GM10266 (cell line): ENCODE results near the gene NDEL1.

ENCODE experiments used
- DNase-seq: peaks from one replicate; pipeline ENCODE4 v3.0.0; 2012; ENCODE audit errors: extremely low spot score
- CTCF ChIP-seq: IDR thresholded peaks from 2 replicates; pipeline ENCODE4 v1.5.1; 2012; ENCODE audit warnings: mild to moderate bottlenecking, low read depth; ENCODE audit not compliant: control insufficient read depth, insufficient read depth; ENCODE audit errors: missing control alignments

Gene NDEL1

GRCh38 chr17:8499171-8499570 is 63.5 kb downstream of the NDEL1 start:
- no peak for TF ChIP-seq CTCF
- DNase-seq: no peak

DNA sequence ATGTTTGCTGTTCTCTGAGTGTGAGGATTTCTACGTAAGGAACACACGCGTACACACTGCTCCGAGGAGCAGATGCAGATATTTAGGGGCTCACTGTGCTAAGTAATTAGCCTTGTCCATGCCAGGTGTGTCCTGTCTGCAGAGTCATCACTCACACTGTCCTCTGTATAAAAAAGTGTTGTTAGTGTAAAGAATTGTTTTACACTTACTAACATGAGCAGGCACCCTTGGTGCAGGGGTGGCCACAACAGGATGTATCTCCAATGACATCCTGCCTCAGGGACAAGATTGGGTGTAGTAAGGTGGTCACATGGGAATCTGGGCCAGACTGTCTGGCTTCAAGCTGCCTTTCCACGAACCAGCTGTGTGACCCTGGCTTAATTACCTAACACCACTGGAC is 63.9 kb downstream of the NDEL1 start:
- no peak for TF ChIP-seq CTCF
- DNase-seq: no peak

GRCh38 chr17:8500609-8501008 is 64.9 kb downstream of the NDEL1 start:
- TF ChIP-seq CTCF: no peak
- DNase-seq: no peak

DNA sequence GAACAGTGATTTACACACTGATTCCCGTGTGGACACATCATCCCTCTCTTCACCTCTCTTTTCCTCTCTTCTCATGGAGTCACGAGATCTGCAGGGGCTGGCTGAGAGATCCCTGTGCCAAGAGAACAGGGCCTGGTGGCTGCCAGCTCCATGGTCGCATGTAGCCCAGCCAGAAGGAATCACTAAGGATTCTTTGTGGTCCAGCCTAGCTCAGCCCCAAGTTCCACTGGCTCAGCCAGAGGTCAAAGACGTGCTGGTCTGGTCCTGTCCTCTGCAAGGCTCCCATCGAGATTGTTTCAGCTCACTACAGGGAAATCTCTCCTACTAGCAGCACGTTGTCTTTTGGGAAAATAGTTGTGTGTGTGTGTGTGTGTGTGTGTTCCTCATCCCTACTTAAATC is 66.4 kb downstream of the NDEL1 start:
- no peak for DNase-seq
- no peak for TF ChIP-seq CTCF

DNA sequence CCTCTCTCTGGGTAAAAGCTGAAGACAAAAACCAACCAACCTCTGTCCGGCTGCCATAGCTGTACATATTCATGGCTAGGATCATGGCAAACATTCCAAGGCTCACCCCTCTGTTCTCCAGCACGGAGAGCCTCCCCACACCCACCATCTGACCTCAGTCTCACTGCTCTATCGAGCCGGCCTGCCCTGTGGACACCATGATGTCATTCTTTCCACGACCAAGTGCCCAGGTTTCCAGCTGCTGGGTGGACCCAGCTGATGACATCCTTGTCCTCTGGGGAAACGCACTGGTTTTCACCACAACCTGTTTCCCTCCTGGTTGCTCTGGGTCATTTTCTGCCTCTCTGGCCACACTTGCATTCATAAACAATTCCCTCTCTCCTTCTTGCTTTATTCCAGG is 67.7 kb downstream of the NDEL1 start:
- DNase-seq: no peak
- TF ChIP-seq CTCF: no peak

- no peak for DNase-seq
- TF ChIP-seq CTCF: no peak
These were observed 68.1 kb downstream of the NDEL1 start for GRCh38 chr17:8503807-8504206.

- no peak for DNase-seq
- TF ChIP-seq CTCF: no peak
These were observed 69.0 kb downstream of the NDEL1 start for GRCh38 chr17:8504460-8505207.
